ENCODE data around the gene DPH1.

Gene DPH1

GRCh38 chr17:1997927-1998742, 31.8 kb upstream of the DPH1 start:
- TF ChIP-seq, protein P1, sequence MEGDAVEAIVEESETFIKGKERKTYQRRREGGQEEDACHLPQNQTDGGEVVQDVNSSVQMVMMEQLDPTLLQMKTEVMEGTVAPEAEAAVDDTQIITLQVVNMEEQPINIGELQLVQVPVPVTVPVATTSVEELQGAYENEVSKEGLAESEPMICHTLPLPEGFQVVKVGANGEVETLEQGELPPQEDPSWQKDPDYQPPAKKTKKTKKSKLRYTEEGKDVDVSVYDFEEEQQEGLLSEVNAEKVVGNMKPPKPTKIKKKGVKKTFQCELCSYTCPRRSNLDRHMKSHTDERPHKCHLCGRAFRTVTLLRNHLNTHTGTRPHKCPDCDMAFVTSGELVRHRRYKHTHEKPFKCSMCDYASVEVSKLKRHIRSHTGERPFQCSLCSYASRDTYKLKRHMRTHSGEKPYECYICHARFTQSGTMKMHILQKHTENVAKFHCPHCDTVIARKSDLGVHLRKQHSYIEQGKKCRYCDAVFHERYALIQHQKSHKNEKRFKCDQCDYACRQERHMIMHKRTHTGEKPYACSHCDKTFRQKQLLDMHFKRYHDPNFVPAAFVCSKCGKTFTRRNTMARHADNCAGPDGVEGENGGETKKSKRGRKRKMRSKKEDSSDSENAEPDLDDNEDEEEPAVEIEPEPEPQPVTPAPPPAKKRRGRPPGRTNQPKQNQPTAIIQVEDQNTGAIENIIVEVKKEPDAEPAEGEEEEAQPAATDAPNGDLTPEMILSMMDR (IDR thresholded peaks at IDR 0.05; ENCODE audit: insufficient read depth, missing control alignments), result no peak
- DNase-seq (ENCODE audit: insufficient read length, low spot score) (peak; percentile 72), FAIRE-seq (no peak)

DNA sequence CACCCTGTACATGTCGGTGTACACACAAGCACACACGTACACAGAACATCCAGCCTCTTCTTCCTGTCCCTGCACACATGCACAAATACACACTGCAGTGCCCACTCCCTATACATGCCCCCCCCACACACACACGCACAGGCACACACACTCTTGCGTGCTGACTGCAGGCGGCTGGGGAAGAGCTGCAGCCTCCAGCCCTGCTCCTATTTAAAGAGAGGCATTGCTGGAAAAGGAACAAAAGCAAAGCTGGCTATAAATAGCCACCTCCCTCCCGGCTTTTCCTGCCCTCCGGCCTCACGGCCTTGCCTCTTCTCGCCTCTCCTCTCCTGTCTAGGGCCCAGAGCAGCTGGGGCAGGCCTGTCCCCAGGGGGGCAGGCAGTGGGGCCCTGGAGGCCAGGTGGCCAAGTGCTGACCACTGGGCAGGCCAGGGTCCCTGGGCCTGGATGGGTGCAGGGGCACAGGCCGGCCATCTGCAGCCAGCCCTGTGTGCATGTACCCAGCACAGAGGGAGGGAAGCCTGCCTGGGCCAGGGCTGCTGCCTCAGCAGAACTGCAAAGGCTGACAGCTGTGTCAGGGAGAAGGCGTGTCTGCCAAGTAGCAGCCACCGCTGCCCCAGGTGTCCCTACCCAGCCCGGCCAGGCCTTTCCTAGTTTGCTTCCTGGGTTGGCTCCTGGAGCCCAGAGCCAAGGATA, 30.2 kb upstream of the DPH1 start:
- FAIRE-seq, result no peak
- no peak for DNase-seq (ENCODE audit: insufficient read length, low spot score)
- TF ChIP-seq, protein P1 (IDR thresholded peaks at IDR 0.05; ENCODE audit: insufficient read depth, missing control alignments), result no peak

DNA sequence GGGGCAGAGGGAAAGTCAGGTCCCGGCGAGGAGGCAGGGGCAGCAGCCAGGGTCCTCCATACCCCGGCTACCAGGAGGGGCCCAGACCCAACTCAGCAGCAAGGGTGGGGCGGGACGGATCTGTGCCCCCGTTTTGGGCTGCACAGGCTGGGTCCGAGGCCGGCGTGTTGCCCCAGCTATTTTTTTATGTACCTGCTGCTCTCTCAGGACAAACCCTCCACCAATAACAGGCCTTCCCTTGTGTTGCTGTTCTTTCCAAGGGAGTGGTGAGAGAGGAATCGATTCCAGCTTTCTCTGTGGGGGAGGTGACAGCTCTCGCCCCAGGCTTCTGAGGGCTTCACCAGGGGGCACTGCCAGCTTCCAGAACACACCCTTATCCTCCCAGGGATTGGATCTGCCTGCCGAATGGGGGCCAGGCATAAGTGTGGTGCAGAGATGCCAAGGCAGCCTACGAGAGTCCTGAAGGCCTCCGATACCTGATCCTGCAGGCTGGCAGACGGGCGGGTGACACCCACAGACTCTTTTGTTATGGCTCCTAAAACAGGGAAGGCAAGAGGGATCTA, 27.1 kb upstream of the DPH1 start:
- TF ChIP-seq, protein P1 (IDR thresholded peaks at IDR 0.05; ENCODE audit: insufficient read depth, missing control alignments), result no peak
- FAIRE-seq, result no peak

DNA sequence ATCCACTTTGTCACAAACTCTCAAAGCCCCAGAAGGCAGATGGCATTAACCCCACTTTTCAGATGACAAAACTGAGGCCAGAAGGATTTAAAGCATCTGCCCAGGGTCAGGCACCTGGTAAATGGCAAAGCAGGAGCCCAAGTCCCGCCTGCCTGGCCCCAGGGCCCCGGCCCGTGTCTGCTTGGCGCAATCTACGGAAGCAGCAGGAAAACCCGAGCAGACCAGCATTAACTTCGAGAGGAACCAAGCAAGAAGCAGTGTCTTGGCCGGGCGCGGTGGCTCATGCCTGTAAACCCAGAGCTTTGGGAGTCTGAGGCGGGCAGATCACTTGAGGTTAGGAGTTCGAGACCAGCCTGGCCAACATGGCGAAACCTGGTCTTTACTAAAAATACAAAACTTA, 26.4 kb upstream of the DPH1 start:
- TF ChIP-seq, protein P1 (IDR thresholded peaks at IDR 0.05; ENCODE audit: insufficient read depth, missing control alignments), result no peak
- no peak for DNase-seq (ENCODE audit: insufficient read length, low spot score)
- no peak for FAIRE-seq

More for the DNA sequence above, 27.1 kb upstream of the DPH1 start:
- DNase-seq (ENCODE audit: insufficient read length, low spot score), result no peak

DNA sequence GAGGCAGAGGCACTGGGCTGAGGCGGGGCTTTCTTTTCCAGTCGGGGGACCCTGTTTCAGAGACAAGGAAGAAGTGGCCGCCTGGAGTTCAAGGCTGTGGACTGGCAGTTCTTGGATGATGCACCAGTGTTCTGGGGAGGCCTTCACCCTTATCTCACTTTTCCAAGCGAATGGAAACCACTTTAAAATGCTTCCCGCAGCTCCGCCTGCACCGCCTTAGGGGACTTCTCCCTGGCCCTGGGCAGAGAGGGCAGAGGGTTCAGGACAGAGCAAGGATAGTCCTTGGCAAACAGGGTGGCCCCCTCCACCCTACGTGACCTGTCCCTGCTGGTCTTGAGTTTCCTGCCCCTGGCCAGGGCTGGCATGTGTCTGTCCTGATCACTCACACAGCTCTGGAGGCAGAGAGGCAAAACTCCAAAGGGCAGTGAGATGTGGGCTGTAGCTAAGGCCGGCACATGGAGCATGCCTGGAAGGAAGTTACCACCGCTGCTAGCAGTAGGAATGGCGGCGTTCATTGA, 25.5 kb upstream of the DPH1 start:
- DNase-seq (ENCODE audit: insufficient read length, low spot score) (no peak), FAIRE-seq (no peak)
- TF ChIP-seq, protein P1 (IDR thresholded peaks at IDR 0.05; ENCODE audit: insufficient read depth, missing control alignments), result no peak

- no peak for FAIRE-seq
- DNase-seq (ENCODE audit: insufficient read length, low spot score), result no peak
- TF ChIP-seq, protein P1 (IDR thresholded peaks at IDR 0.05; ENCODE audit: insufficient read depth, missing control alignments), result no peak
Observed at GRCh38 chr17:2008332-2009126, 21.4 kb upstream of the DPH1 start.
